Measurements from ENCODE around the gene CPNE4. TPM values are rescaled to one million over a fixed set of nuclear protein-coding genes. Genes with fewer than 3 reads are reported as not detected.
A peak's percentile ranks its signal among the peaks of the same experiment; 100 is the strongest.

The CPNE4 gene
- total RNA-seq (2021): 1.6 and 1.9 TPM in 2 replicates
- long read RNA-seq, full-length matches to known transcripts: 3 of 6 reads
- long read RNA-seq, partial matches to known transcripts: 0 of 6 reads
- long read RNA-seq, other reads (novel, unspliced or antisense): 3 of 6 reads

GRCh38 chr3:132034486-132035464 lies at the start of gene CPNE4:
TSS of gene CPNE4 (minus strand) at chr3:132035014.
- peak; percentile 94 for DNase-seq
- WGBS (ENCODE audit: extremely low coverage, insufficient read length, low lambda C conversion rate): no CpG with 5 or more reads among the region's 49 CpGs
- Mint-ChIP-seq H3K9me3 (no peaks in the 10 kb centered on the region), H3K27ac (peak within 1 kb of the TSS in 1 of 3 experiments; percentile 6; a peak in 2 of 7 replicates), H3K36me3 (ENCODE audit: insufficient read depth in 1 of 3, low read depth in 3 of 3) (no peaks in the 10 kb centered on the region), H3K4me1 (peaks cover 11 to 19% of the 10 kb centered on the region in 2 experiments), H3K27me3 (ENCODE audit: low read depth) (peaks cover 52% of the 10 kb centered on the region), H3K4me3 (peak within 1 kb of the TSS; percentile 87 to 95)
- H3T11ph ChIP-seq (ENCODE audit: low read length): no peak within 1 kb of the TSS
- no peak within 1 kb of the TSS for H3K18ac ChIP-seq (ENCODE audit: insufficient read length, low read depth, low read length)
- H3K23ac ChIP-seq (ENCODE audit: insufficient read length, low read depth, low read length): no peak within 1 kb of the TSS
- H4K91ac ChIP-seq (ENCODE audit: insufficient read length, low read depth, low read length): no peak within 1 kb of the TSS
- H3K9ac ChIP-seq (ENCODE audit: extremely low read depth, insufficient read length, low read length): peak within 1 kb of the TSS; percentile 20
- peaks cover 15% of the 10 kb centered on the region for H3K23me2 ChIP-seq (ENCODE audit: insufficient read length, low read depth, low read length, poor library complexity, severe bottlenecking)
- H3K9me3 ChIP-seq (ENCODE audit: control insufficient read depth, low read depth, low read length): no peaks in the 10 kb centered on the region
- H3K79me2 ChIP-seq (ENCODE audit: insufficient read depth, low read length): no peaks in the 10 kb centered on the region
- TF ChIP-seq CTCF (conservative IDR thresholded peaks at IDR 0.05): peak; percentile 96
- H3K79me1 ChIP-seq (ENCODE audit: insufficient read depth, low read depth, low read length, poor library complexity, severe bottlenecking): no peaks in the 10 kb centered on the region
- no peak within 1 kb of the TSS for H2BK120ac ChIP-seq (ENCODE audit: low read depth, low read length, poor library complexity, severe bottlenecking)
- H3K27me3 ChIP-seq (ENCODE audit: insufficient read depth, low read length): no peaks in the 10 kb centered on the region; the same call in 1 of the 2 replicates
- no peaks in the 10 kb centered on the region for H3K4me1 ChIP-seq (ENCODE audit: insufficient read depth, low read length)
- H3K56ac ChIP-seq (ENCODE audit: insufficient read length, low read depth, low read length): no peak within 1 kb of the TSS
- H2BK5ac ChIP-seq (ENCODE audit: insufficient read length, low read length): no peak within 1 kb of the TSS
- H4K20me1 ChIP-seq (ENCODE audit: control insufficient read depth, insufficient read depth, insufficient read length): no peaks in the 10 kb centered on the region
- no peak within 1 kb of the TSS for H2BK12ac ChIP-seq (ENCODE audit: insufficient read length, low read depth, low read length)
- H2AK5ac ChIP-seq (ENCODE audit: insufficient read length, low read length): no peak within 1 kb of the TSS
- H4K8ac ChIP-seq (replicated peaks; ENCODE audit: insufficient read length, low read depth, low read length): no peak within 1 kb of the TSS
- H3K4ac ChIP-seq (ENCODE audit: low read depth, low read length): no peak within 1 kb of the TSS
- H2BK15ac ChIP-seq (ENCODE audit: low read depth, low read length): no peak within 1 kb of the TSS
- no peak within 1 kb of the TSS for H4K5ac ChIP-seq (ENCODE audit: insufficient read length, low read depth, low read length)
- H3K14ac ChIP-seq (ENCODE audit: insufficient read depth, low read length): no peak within 1 kb of the TSS; the same call in 1 of the 2 replicates
- H2AFZ ChIP-seq (ENCODE audit: low read length): peak within 1 kb of the TSS; percentile 83
- no peak within 1 kb of the TSS for H3K27ac ChIP-seq (ENCODE audit: insufficient read length, low read depth, low read length)
- peak within 1 kb of the TSS; percentile 97 for H3K4me2 ChIP-seq (ENCODE audit: insufficient read depth, insufficient read length, low read length)
- H2BK20ac ChIP-seq (ENCODE audit: low read depth, low read length, poor library complexity, severe bottlenecking): no peak within 1 kb of the TSS
